Tibial artery (tissue), 4 donors: ENCODE data around the gene CD207.

Source experiments
- DNase-seq, 2 donors: peaks; one replicate each; pipeline ENCODE4 v3.0.0-alpha.2; 2019
- H3K27ac ChIP-seq, 2 donors: fragments of 200-600 bp; sonication (generic) in 1 of 2; 1 replicate in 1 of 2; 2 replicates in 1 of 2; pipeline ENCODE4 v1.5.1; 2018 to 2019; ENCODE audit warnings: mild to moderate bottlenecking in 1 of 2
- H3K27me3 ChIP-seq, 2 donors: fragments of 200-600 bp; sonication (generic) in 1 of 2; one replicate each; pipeline versions ENCODE4 v1.5.1 to v1.6.0; 2016 to 2019
- H3K36me3 ChIP-seq, 3 donors: fragments of 200-600 bp; sonication (generic) in 2 of 3; one replicate each; pipeline ENCODE4 v1.5.1; 2016 to 2019; ENCODE audit warnings: mild to moderate bottlenecking in 2 of 3
- H3K4me1 ChIP-seq, 4 donors: fragments of 200-600 bp; sonication (generic) in 2 of 4; 1 replicate in 3 of 4; 2 replicates in 1 of 4; pipeline ENCODE4 v1.5.1; 2016 to 2019
- H3K4me3 ChIP-seq, 2 donors: fragments of 200-600 bp; sonication (generic) in 1 of 2; 1 replicate in 1 of 2; 2 replicates in 1 of 2; pipeline ENCODE4 v1.5.1; 2018 to 2019; ENCODE audit warnings: mild to moderate bottlenecking in 2 of 2
- H3K9me3 ChIP-seq, 3 donors: fragments of 200-600 bp; sonication (generic) in 1 of 3; one replicate each; pipeline ENCODE4 v1.5.1; 2016 to 2019
- intact Hi-C: fragments of 100-400 bp; cut with DNase I; formaldehyde crosslinking; loops from one replicate; pipeline ENCODE4 v1.15.0; 2023; ENCODE audit warnings: low total_unique reads
- TF ChIP-seq, protein P1 (sequence below), 2 experiments: fragments of 200-600 bp in 1 of 2; fragments of 450-650 bp in 1 of 2; IDR thresholded peaks; one replicate each; pipeline ENCODE4 v1.5.1; 2017 to 2019; ENCODE audit warnings: antibody characterized with exemption in 2 of 2, mild to moderate bottlenecking in 1 of 2, moderate library complexity in 1 of 2

CD207 gene

DNA sequence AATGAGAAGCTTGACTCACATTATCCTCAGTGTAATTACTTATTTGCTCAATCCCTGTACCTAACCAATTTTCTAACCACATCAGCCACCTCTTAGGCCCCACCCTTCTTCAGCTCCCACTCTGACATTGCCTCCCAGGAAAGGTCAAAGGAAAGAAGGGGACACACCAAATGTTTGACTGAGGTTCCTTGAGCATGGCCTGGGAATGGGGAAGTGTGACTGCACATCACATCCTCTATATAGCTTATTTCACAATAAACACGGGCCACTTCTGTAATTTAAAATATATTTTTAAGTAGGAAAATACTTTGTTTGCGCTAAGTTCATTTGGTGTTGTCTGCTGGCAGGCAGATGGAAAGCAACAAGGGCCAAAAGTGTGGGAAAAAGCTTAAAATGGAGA is 42.2 kb downstream of the CD207 start:
- peaks cover 0 to 62% of the 10 kb centered on the region in 2 donors for H3K27me3 ChIP-seq
- TF ChIP-seq, protein P1, sequence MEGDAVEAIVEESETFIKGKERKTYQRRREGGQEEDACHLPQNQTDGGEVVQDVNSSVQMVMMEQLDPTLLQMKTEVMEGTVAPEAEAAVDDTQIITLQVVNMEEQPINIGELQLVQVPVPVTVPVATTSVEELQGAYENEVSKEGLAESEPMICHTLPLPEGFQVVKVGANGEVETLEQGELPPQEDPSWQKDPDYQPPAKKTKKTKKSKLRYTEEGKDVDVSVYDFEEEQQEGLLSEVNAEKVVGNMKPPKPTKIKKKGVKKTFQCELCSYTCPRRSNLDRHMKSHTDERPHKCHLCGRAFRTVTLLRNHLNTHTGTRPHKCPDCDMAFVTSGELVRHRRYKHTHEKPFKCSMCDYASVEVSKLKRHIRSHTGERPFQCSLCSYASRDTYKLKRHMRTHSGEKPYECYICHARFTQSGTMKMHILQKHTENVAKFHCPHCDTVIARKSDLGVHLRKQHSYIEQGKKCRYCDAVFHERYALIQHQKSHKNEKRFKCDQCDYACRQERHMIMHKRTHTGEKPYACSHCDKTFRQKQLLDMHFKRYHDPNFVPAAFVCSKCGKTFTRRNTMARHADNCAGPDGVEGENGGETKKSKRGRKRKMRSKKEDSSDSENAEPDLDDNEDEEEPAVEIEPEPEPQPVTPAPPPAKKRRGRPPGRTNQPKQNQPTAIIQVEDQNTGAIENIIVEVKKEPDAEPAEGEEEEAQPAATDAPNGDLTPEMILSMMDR (IDR thresholded peaks at IDR 0.05), result no peak
- peaks cover 0 to under 1% (median 0%) of the 10 kb centered on the region in 3 donors for H3K9me3 ChIP-seq
- no peak for DNase-seq
- intact Hi-C loops, result no loop called here
- H3K36me3 ChIP-seq, result no peaks in the 10 kb centered on the region
- peaks cover 0 to 15% (median 8%) of the 10 kb centered on the region in 4 donors for H3K4me1 ChIP-seq
- no peak overlapping the region for H3K4me3 ChIP-seq
- no peak overlapping the region for H3K27ac ChIP-seq

DNA sequence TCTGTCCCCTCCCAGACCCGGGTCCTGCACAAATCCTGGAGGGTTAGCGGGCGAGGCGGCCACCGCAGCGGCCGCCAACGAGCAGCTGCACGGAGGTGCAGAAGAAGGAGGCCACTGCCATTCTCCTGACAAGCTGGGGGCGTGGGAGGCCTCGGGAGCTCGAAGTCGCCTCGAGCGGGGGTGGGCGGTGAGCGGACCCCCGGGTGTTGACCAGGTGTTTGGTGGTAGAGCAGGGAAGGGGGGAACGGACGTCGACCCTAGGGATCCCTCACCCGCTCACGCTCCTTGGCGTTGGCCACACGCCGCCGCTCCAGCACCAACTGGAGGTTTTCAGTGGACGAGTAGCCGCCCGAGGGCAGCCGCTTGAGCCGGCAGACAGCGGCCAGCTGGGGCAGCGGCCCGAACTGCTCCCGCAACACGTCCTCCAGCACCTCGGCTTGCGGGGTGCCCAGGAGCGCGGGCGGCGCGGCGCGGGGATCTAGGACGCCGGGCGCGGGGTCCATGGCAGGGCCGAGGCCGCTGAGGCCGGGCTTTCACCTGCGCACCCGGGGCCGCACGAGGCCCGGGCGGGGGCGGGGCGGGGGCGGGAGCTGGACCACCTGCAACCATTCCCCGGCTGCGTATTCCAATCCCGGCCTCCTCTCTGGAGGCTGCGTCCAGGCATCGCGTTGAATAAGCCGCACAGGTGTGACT is 45.3 kb downstream of the CD207 start, which contains the start of gene FIGLA:
FIGLA (minus strand) TSS at position 508 of the 693 bp plus-strand sequence; CDS start at position 503, 5 bp downstream.
- intact Hi-C loops, result no loop called here
- Histone ChIP-seq H3K4me1 (peaks cover 0 to 15% (median 8%) of the 10 kb centered on the region in 4 donors), H3K36me3 (no peaks in the 10 kb centered on the region), H3K9me3 (no peaks in the 10 kb centered on the region), H3K27me3 (peaks cover 0 to 73% of the 10 kb centered on the region in 2 donors), H3K27ac (no peak within 1 kb of the TSS), H3K4me3 (peak within 1 kb of the TSS; percentile 6 to 34)
- no peak for DNase-seq
- TF ChIP-seq, protein P1 (IDR thresholded peaks at IDR 0.05), result no peak

DNA sequence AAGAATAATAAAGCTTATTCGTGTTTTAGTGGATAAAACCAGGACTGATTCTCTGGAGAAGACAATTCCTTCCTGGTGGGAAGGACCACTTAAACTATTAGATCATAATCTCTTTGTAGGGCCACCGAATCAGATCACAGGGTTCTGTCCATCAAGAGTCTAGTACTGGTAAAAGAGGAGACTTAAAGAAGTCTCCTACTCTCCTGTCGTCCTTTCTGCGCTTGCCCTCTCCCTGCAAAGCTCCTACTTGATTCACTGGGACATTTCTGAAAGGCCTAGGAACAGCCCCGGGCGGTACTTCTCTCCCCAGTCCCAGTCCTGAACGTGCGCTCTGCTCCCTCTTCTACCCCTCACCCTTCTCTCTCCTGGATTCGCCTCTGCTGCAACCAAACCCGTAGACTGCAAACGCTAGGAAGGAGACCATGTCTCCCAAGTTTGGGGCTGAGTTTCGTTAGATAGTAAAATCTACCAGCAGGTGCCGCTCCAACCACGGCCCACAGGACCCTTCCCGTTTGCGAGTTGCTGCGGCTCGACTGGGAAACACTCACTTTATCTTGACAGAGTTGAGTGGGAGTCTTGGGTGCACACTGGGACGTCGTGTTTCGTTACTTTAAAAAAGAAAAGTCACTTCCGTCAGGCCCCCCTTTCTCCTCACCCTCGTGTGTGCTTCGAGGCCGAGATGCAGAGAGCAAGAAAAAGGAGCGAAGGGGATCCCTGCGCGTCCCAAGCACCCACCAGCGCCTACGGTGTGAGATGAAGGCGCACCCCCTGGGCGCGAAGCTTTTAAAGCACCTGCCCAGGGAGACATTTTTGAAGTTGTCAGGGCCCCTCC is 46.1 kb downstream of the CD207 start:
- intact Hi-C loops, result no loop called here

DNA sequence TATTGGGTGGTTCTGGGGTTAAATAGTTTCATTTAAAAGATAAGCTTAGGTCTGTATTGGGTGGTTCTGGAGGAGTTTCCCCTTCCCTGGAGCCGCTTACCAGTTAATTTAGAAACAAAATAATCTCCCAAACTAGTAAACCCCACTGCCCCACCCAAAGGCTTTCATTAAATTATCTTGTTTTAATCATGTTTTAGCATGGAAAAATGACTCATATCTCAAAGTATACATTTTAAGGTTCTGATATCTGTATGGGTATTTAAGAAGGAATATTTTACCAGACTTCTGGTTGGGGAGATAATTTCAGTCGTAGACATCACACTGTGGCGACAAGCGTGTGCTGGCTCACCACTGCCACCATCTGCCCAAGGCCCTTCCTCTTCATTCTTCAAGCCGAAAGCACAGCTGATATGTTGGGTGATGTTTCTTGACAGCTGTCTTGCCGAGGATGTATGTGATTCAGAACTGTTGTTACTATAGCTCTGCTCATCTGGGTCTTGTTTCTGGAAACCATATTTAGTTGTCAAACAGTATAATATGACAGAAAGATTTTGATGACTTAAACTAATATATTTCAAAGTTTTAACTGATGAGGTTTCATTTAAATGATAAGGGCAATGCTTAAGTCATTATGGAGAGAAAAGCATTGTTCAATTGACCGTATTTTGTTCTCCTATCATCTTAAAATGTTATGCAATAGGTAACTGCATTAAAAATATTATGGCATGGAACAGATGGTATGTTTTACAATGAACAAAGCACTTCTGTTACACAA is 50.3 kb downstream of the CD207 start:
- H3K27ac ChIP-seq, result no peak overlapping the region
- intact Hi-C loops, result no loop called here
- no peaks in the 10 kb centered on the region for H3K36me3 ChIP-seq
- no peak overlapping the region for H3K4me3 ChIP-seq
- TF ChIP-seq, protein P1 (IDR thresholded peaks at IDR 0.05), result no peak
- no peaks in the 10 kb centered on the region for H3K9me3 ChIP-seq
- H3K4me1 ChIP-seq, result peaks cover 0 to 10% (median 5%) of the 10 kb centered on the region in 4 donors
- no peak for DNase-seq
- peaks cover 0 to 53% of the 10 kb centered on the region in 2 donors for H3K27me3 ChIP-seq

More for the DNA sequence above, 46.1 kb downstream of the CD207 start:
- H3K27me3 ChIP-seq, result peaks cover 0 to 72% of the 10 kb centered on the region in 2 donors
- H3K4me3 ChIP-seq, result peak overlapping the region; percentile 6 to 34
- TF ChIP-seq, protein P1 (IDR thresholded peaks at IDR 0.05), result peak; percentile 28 to 29
- no peaks in the 10 kb centered on the region for H3K36me3 ChIP-seq
- H3K9me3 ChIP-seq, result no peaks in the 10 kb centered on the region
- DNase-seq, result peak; percentile 63 to 72
- H3K4me1 ChIP-seq, result peaks cover 0 to 15% (median 8%) of the 10 kb centered on the region in 4 donors
- H3K27ac ChIP-seq, result no peak overlapping the region

DNA sequence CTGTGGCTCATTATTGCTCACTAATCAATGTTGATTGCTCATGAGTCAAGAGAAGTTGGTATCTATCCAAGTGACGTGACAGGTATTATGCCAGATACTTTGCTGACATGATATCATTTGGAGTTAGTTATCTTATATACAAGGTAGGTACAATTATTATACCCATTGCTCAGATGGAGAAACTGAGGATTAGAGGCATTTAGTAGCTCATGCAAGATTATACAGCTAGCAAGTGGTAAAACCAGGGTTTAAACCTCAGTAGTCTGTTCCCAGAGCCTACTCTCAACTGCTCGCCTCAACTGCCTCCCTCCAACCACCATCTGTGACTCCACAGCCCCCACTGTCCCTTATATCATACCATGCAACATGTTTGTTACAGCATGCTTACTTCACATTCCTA is 51.3 kb downstream of the CD207 start:
- Histone ChIP-seq H3K27me3 (peaks cover 0 to 52% of the 10 kb centered on the region in 2 donors), H3K36me3 (no peaks in the 10 kb centered on the region), H3K27ac (no peak overlapping the region), H3K4me1 (peaks cover 0 to under 1% (median 0%) of the 10 kb centered on the region in 4 donors), H3K4me3 (no peak overlapping the region), H3K9me3 (no peaks in the 10 kb centered on the region)
- intact Hi-C loops, result no loop called here
- no peak for DNase-seq
- TF ChIP-seq, protein P1 (IDR thresholded peaks at IDR 0.05), result no peak
